ENCODE measurements around the gene KANSL1. TPM values are rescaled to one million over a fixed set of nuclear protein-coding genes. Genes with fewer than 3 reads are reported as not detected.

KANSL1 gene
- total RNA-seq, 1 donor from 2014 or later: 56.2 TPM

GRCh38 chr17:46002311-46002972 lies 190.8 kb downstream of the KANSL1 start:
- Histone ChIP-seq H3K4me3 (ENCODE audit: low read depth, low read length) (no peak overlapping the region), H3K36me3 (ENCODE audit: control insufficient read depth, insufficient read depth, low read length) (no peaks in the 10 kb centered on the region), H3K27me3 (ENCODE audit: control insufficient read depth, insufficient read depth, low read length) (no peaks in the 10 kb centered on the region)
- DNase-seq (ENCODE audit: low read depth): no peak
- peak; percentile 84 for TF ChIP-seq CTCF (IDR thresholded peaks at IDR 0.05; ENCODE audit: insufficient read depth, low read length, poor library complexity, severe bottlenecking)

GRCh38 chr17:46001390-46002310 lies 191.6 kb downstream of the KANSL1 start:
- TF ChIP-seq CTCF (IDR thresholded peaks at IDR 0.05; ENCODE audit: insufficient read depth, low read length, poor library complexity, severe bottlenecking): no peak
- Histone ChIP-seq H3K27me3 (ENCODE audit: control insufficient read depth, insufficient read depth, low read length) (no peaks in the 10 kb centered on the region), H3K36me3 (ENCODE audit: control insufficient read depth, insufficient read depth, low read length) (no peaks in the 10 kb centered on the region), H3K4me3 (ENCODE audit: low read depth, low read length) (no peak overlapping the region)
- DNase-seq (ENCODE audit: low read depth): no peak

GRCh38 chr17:46000757-46001156 lies 192.5 kb downstream of the KANSL1 start:
- H3K4me3 ChIP-seq (ENCODE audit: low read depth, low read length): no peak overlapping the region
- DNase-seq (ENCODE audit: low read depth): no peak
- TF ChIP-seq CTCF (IDR thresholded peaks at IDR 0.05; ENCODE audit: insufficient read depth, low read length, poor library complexity, severe bottlenecking): no peak
- no peaks in the 10 kb centered on the region for H3K27me3 ChIP-seq (ENCODE audit: control insufficient read depth, insufficient read depth, low read length)
- no peaks in the 10 kb centered on the region for H3K36me3 ChIP-seq (ENCODE audit: control insufficient read depth, insufficient read depth, low read length)

- DNase-seq (ENCODE audit: low read depth): no peak
- Histone ChIP-seq H3K27me3 (ENCODE audit: control insufficient read depth, insufficient read depth, low read length) (no peaks in the 10 kb centered on the region), H3K4me3 (ENCODE audit: low read depth, low read length) (no peak overlapping the region), H3K36me3 (ENCODE audit: control insufficient read depth, insufficient read depth, low read length) (no peaks in the 10 kb centered on the region)
- no peak for TF ChIP-seq CTCF (IDR thresholded peaks at IDR 0.05; ENCODE audit: insufficient read depth, low read length, poor library complexity, severe bottlenecking)
Measured at GRCh38 chr17:46000292-46000691, 192.9 kb downstream of the KANSL1 start.

- DNase-seq (ENCODE audit: low read depth): no peak
- TF ChIP-seq CTCF (IDR thresholded peaks at IDR 0.05; ENCODE audit: insufficient read depth, low read length, poor library complexity, severe bottlenecking): no peak
- H3K27me3 ChIP-seq (ENCODE audit: control insufficient read depth, insufficient read depth, low read length): no peaks in the 10 kb centered on the region
Measured at GRCh38 chr17:45999900-46000290, 193.3 kb downstream of the KANSL1 start.

More at GRCh38 chr17:45999900-46000290, 193.3 kb downstream of the KANSL1 start:
- H3K36me3 ChIP-seq (ENCODE audit: control insufficient read depth, insufficient read depth, low read length): no peaks in the 10 kb centered on the region
- H3K4me3 ChIP-seq (ENCODE audit: low read depth, low read length): no peak overlapping the region
